BJ (cell line): ENCODE results near the gene ADGRL2. TPM values are rescaled to one million over a fixed set of nuclear protein-coding genes. Genes with fewer than 3 reads are reported as not detected.
A peak's percentile ranks its signal among the peaks of the same experiment; 100 is the strongest.

Experiments used
- CTCF ChIA-PET: fragments of 350-600 bp; formaldehyde crosslinking; extraction: SDS; loops from one replicate; lab custom pipeline; 2021; ENCODE audit warnings: antibody characterized with exemption, inconsistent platforms; lab: Yijun Ruan, JAX
- POLR2A ChIA-PET: fragments of 300-600 bp; sonication (Branson Sonifier 250); formaldehyde crosslinking; extraction: SDS; loops from one replicate; lab custom pipeline; 2021; ENCODE audit warnings: antibody characterized with exemption; lab: Charles Lee
- DNase-seq: peaks from one replicate; pipeline ENCODE4 v3.0.0-alpha.2; 2011; ENCODE audit warnings: low read depth
- H3K27me3 ChIP-seq: 2 replicates; pipeline ENCODE4 v1.6.0; 2011; ENCODE audit warnings: low read length; ENCODE audit not compliant: control insufficient read depth, insufficient read depth
- H3K36me3 ChIP-seq: 2 replicates; pipeline ENCODE4 v1.5.1; 2011; ENCODE audit warnings: low read length; ENCODE audit not compliant: control insufficient read depth, insufficient read depth
- H3K4me3 ChIP-seq: 2 replicates; pipeline ENCODE4 v1.5.1; 2011; ENCODE audit warnings: low read depth, mild to moderate bottlenecking, control low read depth, low read length
- polyA minus RNA-seq: library from RNA; depleted of rRNA, polyadenylated mRNA; stranded (reverse); fragments of >200 nt; gene quantifications from 2 replicates; pipeline ENCODE4 v1.2.3, GENCODE V29; 2011; rRNA and poly(A)+ RNA removed
- polyA plus RNA-seq: library from polyadenylated mRNA; depleted of rRNA; stranded (reverse); fragments of >200 nt; gene quantifications from 2 replicates; pipeline ENCODE4 v1.2.3, GENCODE V29; 2011; rRNA removed
- TF ChIP-seq, protein P1 (sequence below): IDR thresholded peaks from 2 replicates; pipeline ENCODE4 v1.5.1; 2011; ENCODE audit warnings: low read depth, mild to moderate bottlenecking, control low read depth, inconsistent platforms, low read length, moderate library complexity; ENCODE audit not compliant: insufficient read depth

The ADGRL2 gene
- polyA plus RNA-seq (18.1 and 24.2 TPM in 2 replicates), polyA minus RNA-seq (24.9 and 25.0 TPM in 2 replicates)

DNA sequence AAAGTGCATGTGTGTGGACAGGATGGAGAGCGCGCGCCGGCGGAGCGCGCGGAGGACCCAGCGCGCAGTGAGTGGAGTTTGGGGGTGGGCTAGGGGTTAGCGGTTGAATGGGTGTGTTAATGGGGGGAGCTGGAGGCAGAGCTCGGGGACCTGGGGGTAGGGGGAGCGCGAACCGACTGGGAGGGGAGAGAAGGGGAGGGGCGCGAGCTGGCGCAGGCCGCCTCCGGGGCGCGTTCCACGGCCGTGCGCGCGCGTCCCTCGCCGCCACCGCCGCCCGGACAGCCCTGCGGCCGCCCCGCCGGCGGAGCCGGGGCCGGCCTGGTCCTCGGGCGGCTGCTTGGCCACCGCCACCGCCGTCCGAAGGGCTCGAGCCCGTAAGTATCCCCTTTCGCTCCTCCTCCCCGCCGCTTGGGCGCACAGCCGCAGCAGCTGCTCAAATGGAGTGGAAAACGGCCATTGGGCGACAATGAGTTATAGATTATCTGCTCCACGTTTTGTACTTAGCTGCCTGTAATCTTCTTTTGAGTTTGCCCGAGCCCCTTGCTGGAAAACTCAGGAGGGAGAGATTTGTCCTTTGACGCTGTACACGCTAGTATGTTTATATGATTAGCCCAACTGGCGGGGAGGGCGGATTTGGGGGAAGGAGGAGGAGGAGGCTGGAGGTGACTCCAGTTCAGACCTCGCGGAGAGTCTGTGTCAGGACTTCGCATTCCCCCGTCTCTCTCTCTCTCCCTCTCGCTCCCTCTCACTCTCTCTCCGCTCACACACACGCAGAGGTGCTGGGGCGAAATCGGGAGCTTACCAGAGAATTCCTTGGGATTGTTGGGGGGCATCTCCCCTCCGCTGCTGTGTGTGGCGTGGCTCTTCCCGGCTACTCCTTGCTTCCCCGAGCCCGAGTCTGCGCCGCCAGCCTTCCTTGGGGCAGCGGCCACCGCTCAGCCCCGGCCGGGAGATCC is at the start of gene ADGRL2:
TSS of gene ADGRL2 (plus strand) at position 240 of the 956 bp plus-strand sequence. CDS start 36,051 bp downstream, outside the sequence.
- CTCF ChIA-PET = interaction anchor here (0.9 to 1.4 kb wide), 3 partner anchors 18 to 252 kb away, joined by 3 read pairs; no protein-coding TSS in a partner anchor
- H3K27me3 ChIP-seq = peaks cover 1% of the 10 kb centered on the region
- DNase-seq = peak; percentile 44

DNA sequence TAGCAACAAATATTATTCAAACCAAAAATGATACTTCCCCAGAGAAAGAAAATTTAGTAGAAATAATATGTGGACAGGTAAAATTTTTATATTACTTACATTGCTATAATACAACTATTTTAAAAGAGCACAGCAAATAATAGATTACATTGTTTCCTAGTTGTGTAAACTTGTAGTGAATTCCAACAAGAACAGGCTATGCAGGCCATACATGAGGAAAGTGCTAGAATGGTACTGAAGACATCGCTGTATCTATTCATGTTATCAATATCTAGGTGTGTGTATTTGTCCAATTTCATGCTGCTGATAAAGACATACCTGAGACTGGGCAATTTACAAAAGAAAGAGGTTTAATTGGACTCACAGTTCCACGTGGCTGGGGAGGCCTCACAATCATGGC is 47.9 kb upstream of the ADGRL2 start:
- no peak overlapping the region for H3K4me3 ChIP-seq
- TF ChIP-seq, protein P1, sequence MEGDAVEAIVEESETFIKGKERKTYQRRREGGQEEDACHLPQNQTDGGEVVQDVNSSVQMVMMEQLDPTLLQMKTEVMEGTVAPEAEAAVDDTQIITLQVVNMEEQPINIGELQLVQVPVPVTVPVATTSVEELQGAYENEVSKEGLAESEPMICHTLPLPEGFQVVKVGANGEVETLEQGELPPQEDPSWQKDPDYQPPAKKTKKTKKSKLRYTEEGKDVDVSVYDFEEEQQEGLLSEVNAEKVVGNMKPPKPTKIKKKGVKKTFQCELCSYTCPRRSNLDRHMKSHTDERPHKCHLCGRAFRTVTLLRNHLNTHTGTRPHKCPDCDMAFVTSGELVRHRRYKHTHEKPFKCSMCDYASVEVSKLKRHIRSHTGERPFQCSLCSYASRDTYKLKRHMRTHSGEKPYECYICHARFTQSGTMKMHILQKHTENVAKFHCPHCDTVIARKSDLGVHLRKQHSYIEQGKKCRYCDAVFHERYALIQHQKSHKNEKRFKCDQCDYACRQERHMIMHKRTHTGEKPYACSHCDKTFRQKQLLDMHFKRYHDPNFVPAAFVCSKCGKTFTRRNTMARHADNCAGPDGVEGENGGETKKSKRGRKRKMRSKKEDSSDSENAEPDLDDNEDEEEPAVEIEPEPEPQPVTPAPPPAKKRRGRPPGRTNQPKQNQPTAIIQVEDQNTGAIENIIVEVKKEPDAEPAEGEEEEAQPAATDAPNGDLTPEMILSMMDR = no peak
- ChIA-PET POLR2A (no interaction called here), CTCF (interaction anchor here (1.8 kb wide), 1 partner anchor 203 kb away, joined by 5 read pairs; no protein-coding TSS in a partner anchor)
- DNase-seq = no peak
- H3K27me3 ChIP-seq = no peaks in the 10 kb centered on the region; the same call in 1 of the 2 replicates
- no peaks in the 10 kb centered on the region for H3K36me3 ChIP-seq

More for the DNA sequence above, at the start of gene ADGRL2:
- POLR2A ChIA-PET = no interaction called here
- Histone ChIP-seq H3K36me3 (no peaks in the 10 kb centered on the region), H3K4me3 (peak within 1 kb of the TSS; percentile 65)
- TF ChIP-seq, protein P1 = no peak

DNA sequence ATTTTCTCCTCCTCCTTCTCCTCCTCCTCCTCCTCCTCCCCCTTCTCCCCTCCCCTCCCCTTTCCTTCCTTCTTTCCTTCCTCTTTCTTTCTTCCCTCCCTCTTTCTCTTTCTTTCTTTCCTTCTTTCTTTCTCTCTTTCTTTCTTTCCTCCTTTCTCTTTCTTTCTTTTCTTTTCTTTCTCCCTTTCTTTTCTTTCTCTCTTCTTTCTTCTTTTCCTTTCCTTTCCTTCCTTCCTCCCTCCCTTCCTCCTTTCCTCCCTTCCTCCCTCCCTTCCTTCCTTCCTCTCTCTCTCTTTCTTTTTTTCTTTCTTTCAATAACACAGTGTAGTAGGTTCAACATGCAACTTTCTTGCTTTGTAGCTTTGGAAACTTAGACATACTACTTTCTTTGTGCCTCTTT is 46.3 kb upstream of the ADGRL2 start:
- Histone ChIP-seq H3K4me3 (no peak overlapping the region), H3K27me3 (no peaks in the 10 kb centered on the region; the same call in 1 of the 2 replicates), H3K36me3 (no peaks in the 10 kb centered on the region)
- TF ChIP-seq, protein P1 = no peak
- DNase-seq = no peak
- POLR2A ChIA-PET = no interaction called here
- CTCF ChIA-PET = interaction anchor here (1.8 to 9.2 kb wide), 2 partner anchors 204 to 205 kb away, joined by 5 to 55 read pairs; no protein-coding TSS in a partner anchor

DNA sequence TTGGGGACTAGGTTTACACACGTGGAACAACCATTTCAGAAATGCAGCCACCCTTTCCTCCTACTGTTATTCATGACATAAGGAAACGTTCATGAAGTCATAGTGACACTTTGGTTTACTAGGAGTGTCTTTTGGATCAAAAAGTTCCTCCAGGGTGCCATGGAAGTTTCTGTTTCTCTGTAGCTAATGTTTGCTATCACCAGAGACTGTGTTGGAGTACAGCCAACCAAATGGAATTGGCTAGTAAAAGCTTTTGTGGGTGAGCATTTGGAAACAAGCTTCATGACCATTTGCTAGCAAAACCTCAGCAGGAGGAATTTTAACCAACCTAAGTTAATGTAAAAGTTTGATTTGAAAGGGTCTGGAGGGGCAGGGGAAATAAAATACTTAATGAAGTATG is 43.9 kb upstream of the ADGRL2 start:
- no peak for DNase-seq
- Histone ChIP-seq H3K4me3 (no peak overlapping the region), H3K36me3 (no peaks in the 10 kb centered on the region), H3K27me3 (no peaks in the 10 kb centered on the region; the same call in 1 of the 2 replicates)
- POLR2A ChIA-PET = no interaction called here
- TF ChIP-seq, protein P1 = no peak
- CTCF ChIA-PET = interaction anchor here (1.0 to 9.2 kb wide), 2 partner anchors 11 to 207 kb away, joined by 3 to 55 read pairs; no protein-coding TSS in a partner anchor
